ENCODE data around the gene RPS6KA6. TPM values are rescaled to one million over a fixed set of nuclear protein-coding genes. Genes with fewer than 3 reads are reported as not detected.

Gene RPS6KA6
- total and polyA plus RNA-seq, 2 of the 13 experiments (the other 11 are each of a cell fraction or from before 2014, with no cell fraction given), result not detected

DNA sequence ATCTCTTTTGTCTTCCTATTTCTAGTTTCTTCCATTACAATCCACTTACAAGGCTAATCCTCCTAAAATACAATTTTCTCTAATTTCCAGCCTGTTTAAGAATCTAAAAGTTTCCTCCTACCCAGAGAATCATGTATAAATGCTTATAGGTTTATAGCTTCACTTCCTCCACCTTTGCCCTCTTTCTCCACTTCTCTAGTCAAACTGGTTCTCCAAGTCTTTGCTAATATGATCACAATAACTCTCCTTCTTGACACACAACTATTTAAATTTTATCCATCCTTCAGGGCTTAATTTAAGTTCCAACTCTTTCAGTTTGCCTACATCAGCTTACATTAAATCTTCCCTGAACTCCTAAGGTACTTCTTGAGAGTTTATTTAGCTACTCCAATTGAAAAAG, 69.2 kb downstream of the RPS6KA6 start (continued):
- TF ChIP-seq, protein P1, sequence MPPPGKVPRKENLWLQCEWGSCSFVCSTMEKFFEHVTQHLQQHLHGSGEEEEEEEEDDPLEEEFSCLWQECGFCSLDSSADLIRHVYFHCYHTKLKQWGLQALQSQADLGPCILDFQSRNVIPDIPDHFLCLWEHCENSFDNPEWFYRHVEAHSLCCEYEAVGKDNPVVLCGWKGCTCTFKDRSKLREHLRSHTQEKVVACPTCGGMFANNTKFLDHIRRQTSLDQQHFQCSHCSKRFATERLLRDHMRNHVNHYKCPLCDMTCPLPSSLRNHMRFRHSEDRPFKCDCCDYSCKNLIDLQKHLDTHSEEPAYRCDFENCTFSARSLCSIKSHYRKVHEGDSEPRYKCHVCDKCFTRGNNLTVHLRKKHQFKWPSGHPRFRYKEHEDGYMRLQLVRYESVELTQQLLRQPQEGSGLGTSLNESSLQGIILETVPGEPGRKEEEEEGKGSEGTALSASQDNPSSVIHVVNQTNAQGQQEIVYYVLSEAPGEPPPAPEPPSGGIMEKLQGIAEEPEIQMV (CRISPR knock-in tag; IDR thresholded peaks at IDR 0.05; ENCODE audit: low read depth), result no peak
- no peak for TF ChIP-seq HNRNPL (IDR thresholded peaks at IDR 0.05; ENCODE audit: low read depth, low read length)

DNA sequence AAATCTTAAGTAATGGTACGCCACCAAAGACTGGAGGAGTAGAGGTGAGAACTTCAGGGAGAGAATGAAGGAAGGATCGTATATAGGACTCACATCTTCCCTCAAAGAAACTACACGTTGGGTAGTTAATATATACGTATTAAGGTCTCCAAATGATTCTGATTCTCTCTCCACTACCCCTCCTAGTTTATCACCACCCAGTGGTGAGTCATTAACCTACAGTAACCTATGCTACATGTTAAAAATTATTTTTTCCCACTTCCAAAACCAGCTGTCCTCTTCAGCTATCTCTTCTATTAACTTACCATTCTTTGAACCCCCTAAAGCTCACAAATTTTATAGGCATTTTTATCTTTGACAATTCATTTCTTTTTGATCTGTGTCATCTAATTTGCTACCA, 69.7 kb downstream of the RPS6KA6 start:
- in situ Hi-C loops (cut with HindIII; ENCODE audit: extremely low pct_ligation_motif_present, low pct_unique_long_range_greater_than_20kb) (no loop called here), intact Hi-C loops (cut with micrococcal nuclease; ENCODE audit: unreplicated experiment) (no loop called here)
- Histone ChIP-seq H3K4me1 (ENCODE audit: insufficient read depth, low read length) (no peaks in the 10 kb centered on the region), H3K36me3 (replicated peaks in 1 of 2; ENCODE audit: control insufficient read depth in 1 of 2, insufficient read depth in 2 of 2, low read length in 2 of 2) (no peaks in the 10 kb centered on the region), H3K4me2 (ENCODE audit: low read depth, low read length) (no peak overlapping the region), H3K79me2 (ENCODE audit: insufficient read depth, low read length) (no peaks in the 10 kb centered on the region), H4K20me1 (ENCODE audit: insufficient read depth, low read length) (no peaks in the 10 kb centered on the region), H3K27me3 (ENCODE audit: control insufficient read depth in 1 of 2, insufficient read depth in 2 of 2, low read length in 2 of 2) (no peaks in the 10 kb centered on the region), H3K9ac (ENCODE audit: insufficient read depth, low read depth, low read length) (no peak overlapping the region), H3K4me3 (replicated peaks in 1 of 3; ENCODE audit: insufficient read depth in 1 of 3, low read depth in 2 of 3, low read length in 3 of 3) (no peak overlapping the region), H3K9me3 (ENCODE audit: low read length) (no peaks in the 10 kb centered on the region), H2AFZ (ENCODE audit: low read length) (no peak overlapping the region), H3K27ac (ENCODE audit: extremely low read length, insufficient read depth, low read length) (no peak overlapping the region)
- BruUV-seq (replicated peaks), result no TSS peak
- 13% methylated on average over 4 of the region's 4 CpGs for WGBS (ENCODE audit: low lambda C conversion rate)
- DNase-seq (ENCODE audit: low spot score), result no peak
- no peak for FAIRE-seq
- TF ChIP-seq PRPF4 (IDR thresholded peaks at IDR 0.05; ENCODE audit: low read depth, low read length, poor library complexity, severe bottlenecking), result no peak
- TF ChIP-seq, protein P2, sequence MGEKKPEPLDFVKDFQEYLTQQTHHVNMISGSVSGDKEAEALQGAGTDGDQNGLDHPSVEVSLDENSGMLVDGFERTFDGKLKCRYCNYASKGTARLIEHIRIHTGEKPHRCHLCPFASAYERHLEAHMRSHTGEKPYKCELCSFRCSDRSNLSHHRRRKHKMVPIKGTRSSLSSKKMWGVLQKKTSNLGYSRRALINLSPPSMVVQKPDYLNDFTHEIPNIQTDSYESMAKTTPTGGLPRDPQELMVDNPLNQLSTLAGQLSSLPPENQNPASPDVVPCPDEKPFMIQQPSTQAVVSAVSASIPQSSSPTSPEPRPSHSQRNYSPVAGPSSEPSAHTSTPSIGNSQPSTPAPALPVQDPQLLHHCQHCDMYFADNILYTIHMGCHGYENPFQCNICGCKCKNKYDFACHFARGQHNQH (CRISPR knock-in tag; IDR thresholded peaks at IDR 0.05), result no peak
- TF ChIP-seq, protein P3, sequence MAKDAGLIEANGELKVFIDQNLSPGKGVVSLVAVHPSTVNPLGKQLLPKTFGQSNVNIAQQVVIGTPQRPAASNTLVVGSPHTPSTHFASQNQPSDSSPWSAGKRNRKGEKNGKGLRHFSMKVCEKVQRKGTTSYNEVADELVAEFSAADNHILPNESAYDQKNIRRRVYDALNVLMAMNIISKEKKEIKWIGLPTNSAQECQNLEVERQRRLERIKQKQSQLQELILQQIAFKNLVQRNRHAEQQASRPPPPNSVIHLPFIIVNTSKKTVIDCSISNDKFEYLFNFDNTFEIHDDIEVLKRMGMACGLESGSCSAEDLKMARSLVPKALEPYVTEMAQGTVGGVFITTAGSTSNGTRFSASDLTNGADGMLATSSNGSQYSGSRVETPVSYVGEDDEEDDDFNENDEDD (CRISPR knock-in tag; IDR thresholded peaks at IDR 0.05; ENCODE audit: borderline replicate concordance), result no peak
- TF ChIP-seq ARNT2 (CRISPR knock-in tag; IDR thresholded peaks at IDR 0.05; ENCODE audit: low read depth), result no peak
- TF ChIP-seq NAIF1 (CRISPR knock-in tag; IDR thresholded peaks at IDR 0.05; ENCODE audit: borderline replicate concordance), result no peak
- no peak for TF ChIP-seq ZZZ3 (CRISPR knock-in tag; IDR thresholded peaks at IDR 0.05; ENCODE audit: borderline replicate concordance)
- TF ChIP-seq, protein P4, sequence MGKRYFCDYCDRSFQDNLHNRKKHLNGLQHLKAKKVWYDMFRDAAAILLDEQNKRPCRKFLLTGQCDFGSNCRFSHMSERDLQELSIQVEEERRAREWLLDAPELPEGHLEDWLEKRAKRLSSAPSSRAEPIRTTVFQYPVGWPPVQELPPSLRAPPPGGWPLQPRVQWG (CRISPR knock-in tag; IDR thresholded peaks at IDR 0.05; ENCODE audit: borderline replicate concordance, low read depth), result no peak
- no peak for TF ChIP-seq ZNF432 (CRISPR knock-in tag; IDR thresholded peaks at IDR 0.05; ENCODE audit: borderline replicate concordance)
- no peak for TF ChIP-seq ZC3H4 (CRISPR knock-in tag; IDR thresholded peaks at IDR 0.05; ENCODE audit: borderline replicate concordance)
- ATAC-seq, result no peak
- ChIA-PET POLR2A (no interaction called here), CTCF (ENCODE audit: low intra/inter-chr PET ratio, low total read pairs) (no interaction called here)
